Loucy (cell line): ENCODE measurements around the gene PCDHA11.

Experiments used
- EZH2phosphoT487 ChIP-seq: fragments of 200-600 bp; IDR thresholded peaks from 2 replicates; pipeline ENCODE4 v1.6.1; 2018; ENCODE audit warnings: antibody characterized with exemption, mild to moderate bottlenecking, moderate library complexity, borderline replicate concordance
- TF ChIP-seq, protein P1 (sequence below): fragments of 200-600 bp; sonication (generic); conservative IDR thresholded peaks from 2 replicates; pipeline ENCODE4 v1.5.1; 2014; ENCODE audit warnings: mild to moderate bottlenecking, antibody characterized with exemption, low read length

DNA sequence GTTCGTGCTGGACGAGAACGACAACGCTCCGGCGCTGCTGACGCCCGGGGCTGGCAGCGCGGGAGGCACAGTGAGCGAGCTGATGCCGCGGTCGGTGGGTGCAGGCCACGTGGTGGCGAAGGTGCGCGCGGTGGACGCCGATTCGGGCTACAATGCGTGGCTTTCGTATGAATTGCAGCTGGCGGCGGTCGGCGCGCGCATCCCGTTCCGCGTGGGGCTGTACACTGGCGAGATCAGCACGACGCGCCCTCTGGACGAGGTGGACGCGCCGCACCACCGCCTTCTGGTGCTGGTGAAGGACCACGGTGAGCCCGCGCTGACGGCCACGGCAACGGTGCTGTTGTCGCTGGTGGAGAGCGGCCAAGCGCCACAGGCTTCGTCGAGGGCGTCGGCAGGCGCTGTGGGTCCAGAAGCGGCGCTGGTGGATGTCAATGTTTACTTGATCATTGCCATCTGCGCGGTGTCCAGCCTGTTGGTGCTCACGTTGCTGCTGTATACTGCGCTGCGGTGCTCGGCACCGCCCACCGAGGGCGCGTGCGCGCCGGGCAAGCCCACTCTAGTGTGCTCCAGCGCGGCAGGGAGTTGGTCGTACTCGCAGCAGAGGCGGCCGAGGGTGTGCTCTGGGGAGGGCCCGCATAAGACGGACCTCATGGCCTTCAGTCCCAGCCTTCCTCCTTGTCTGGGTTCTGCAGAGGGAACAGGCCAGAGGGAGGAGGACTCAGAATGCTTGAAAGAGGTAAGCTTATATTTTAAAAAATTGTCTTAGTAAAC is 15.4 kb downstream of the PCDHA11 start:
- TF ChIP-seq, protein P1, sequence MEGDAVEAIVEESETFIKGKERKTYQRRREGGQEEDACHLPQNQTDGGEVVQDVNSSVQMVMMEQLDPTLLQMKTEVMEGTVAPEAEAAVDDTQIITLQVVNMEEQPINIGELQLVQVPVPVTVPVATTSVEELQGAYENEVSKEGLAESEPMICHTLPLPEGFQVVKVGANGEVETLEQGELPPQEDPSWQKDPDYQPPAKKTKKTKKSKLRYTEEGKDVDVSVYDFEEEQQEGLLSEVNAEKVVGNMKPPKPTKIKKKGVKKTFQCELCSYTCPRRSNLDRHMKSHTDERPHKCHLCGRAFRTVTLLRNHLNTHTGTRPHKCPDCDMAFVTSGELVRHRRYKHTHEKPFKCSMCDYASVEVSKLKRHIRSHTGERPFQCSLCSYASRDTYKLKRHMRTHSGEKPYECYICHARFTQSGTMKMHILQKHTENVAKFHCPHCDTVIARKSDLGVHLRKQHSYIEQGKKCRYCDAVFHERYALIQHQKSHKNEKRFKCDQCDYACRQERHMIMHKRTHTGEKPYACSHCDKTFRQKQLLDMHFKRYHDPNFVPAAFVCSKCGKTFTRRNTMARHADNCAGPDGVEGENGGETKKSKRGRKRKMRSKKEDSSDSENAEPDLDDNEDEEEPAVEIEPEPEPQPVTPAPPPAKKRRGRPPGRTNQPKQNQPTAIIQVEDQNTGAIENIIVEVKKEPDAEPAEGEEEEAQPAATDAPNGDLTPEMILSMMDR, result no peak
- TF ChIP-seq EZH2phosphoT487, result no peak
